Measurements from ENCODE around the gene VAV2.

VAV2 gene

DNA sequence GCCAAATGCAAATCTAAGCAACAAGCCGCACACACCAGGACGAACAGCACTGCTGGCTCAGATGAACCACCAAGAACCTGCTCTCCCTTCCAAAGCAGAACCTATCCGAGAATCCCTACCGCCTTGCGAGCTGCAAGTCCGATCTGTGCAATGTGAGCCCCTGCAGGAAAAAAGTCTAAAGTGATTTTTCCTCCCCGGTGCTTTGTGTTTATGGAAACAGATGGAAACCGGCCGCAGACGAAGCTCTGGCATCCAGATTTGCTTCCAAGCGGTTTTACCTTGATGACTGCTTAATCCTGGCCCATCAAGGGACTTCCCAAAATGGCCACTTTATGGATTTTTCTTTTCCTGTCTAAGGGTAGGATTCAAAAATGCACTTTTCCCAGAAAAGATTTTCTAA, 112.5 kb downstream of the VAV2 start:
- in situ Hi-C loops (cut with HindIII; ENCODE audit: low sequenced_read_pairs), result no loop called here
- TF ChIP-seq, protein P1, sequence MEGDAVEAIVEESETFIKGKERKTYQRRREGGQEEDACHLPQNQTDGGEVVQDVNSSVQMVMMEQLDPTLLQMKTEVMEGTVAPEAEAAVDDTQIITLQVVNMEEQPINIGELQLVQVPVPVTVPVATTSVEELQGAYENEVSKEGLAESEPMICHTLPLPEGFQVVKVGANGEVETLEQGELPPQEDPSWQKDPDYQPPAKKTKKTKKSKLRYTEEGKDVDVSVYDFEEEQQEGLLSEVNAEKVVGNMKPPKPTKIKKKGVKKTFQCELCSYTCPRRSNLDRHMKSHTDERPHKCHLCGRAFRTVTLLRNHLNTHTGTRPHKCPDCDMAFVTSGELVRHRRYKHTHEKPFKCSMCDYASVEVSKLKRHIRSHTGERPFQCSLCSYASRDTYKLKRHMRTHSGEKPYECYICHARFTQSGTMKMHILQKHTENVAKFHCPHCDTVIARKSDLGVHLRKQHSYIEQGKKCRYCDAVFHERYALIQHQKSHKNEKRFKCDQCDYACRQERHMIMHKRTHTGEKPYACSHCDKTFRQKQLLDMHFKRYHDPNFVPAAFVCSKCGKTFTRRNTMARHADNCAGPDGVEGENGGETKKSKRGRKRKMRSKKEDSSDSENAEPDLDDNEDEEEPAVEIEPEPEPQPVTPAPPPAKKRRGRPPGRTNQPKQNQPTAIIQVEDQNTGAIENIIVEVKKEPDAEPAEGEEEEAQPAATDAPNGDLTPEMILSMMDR (IDR thresholded peaks at IDR 0.05; ENCODE audit: low read depth, low read length, missing control alignments), result no peak
- H3K4me3 ChIP-seq (ENCODE audit: low read depth, low read length), result no peak overlapping the region
- no peak for DNase-seq (ENCODE audit: low read depth)

DNA sequence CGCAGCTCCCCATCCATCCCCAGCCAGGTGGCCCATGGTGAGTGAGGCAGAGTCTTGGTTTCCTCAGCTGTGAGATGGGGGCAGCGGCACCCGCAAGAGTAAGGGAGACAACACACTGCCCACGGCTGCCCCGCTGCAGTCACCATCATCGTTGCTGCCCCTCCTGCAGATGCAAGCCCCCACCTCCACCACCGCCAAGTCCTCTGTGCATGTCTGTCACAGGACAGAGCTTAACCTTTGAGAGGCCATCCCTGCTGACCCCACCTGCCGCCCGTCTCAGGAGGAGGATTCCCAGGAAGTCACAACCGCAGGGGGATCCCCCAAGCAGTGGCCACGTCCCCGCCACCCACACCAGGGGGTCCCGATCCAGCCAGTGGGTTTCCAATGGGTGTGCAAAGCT, 113.7 kb downstream of the VAV2 start:
- no peak overlapping the region for H3K4me3 ChIP-seq (ENCODE audit: low read depth, low read length)
- no peak for DNase-seq (ENCODE audit: low read depth)
- TF ChIP-seq, protein P1 (IDR thresholded peaks at IDR 0.05; ENCODE audit: low read depth, low read length, missing control alignments), result no peak
- in situ Hi-C loops (cut with HindIII; ENCODE audit: low sequenced_read_pairs), result no loop called here

DNA sequence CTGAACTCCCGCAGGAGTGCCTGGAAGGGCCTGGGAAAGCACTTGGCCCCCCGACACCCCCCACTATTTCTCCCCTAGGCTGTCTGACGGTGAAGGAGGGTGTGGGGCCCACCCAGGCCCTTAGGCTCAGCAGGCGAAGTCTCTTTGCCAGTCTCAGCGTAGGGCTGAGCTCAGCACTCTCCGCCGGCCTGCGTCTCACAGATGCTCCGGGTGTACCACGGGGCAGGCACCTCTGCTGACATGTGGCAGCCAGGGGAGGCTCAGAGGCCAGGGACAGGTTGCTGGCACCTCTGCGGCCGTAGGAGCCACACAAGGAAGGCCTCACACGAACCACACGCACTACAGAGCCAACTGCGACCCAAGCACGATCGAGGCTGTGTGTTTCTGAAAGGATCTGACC, 114.2 kb downstream of the VAV2 start:
- in situ Hi-C loops (cut with HindIII; ENCODE audit: low sequenced_read_pairs), result no loop called here
- H3K4me3 ChIP-seq (ENCODE audit: low read depth, low read length), result no peak overlapping the region
- TF ChIP-seq, protein P1 (IDR thresholded peaks at IDR 0.05; ENCODE audit: low read depth, low read length, missing control alignments), result no peak
- DNase-seq (ENCODE audit: low read depth), result no peak

DNA sequence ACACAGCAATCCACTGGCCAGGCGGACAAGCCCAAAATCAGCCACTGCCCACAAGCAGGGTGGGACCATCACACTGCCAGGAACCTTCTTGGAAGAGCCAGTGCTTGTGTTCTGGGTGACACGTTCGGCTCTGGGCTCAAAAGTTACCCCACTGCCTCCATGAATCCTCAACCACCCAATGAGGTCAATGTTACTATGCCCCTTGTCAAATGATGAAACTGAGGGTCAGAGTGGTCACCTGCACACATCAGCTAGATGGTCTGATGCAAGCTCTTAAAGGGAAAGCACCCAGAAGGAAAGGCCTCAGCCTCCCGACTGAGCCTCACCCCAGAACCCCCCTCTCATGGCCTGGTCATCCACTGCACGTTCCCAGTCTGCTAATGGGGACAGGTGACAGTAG, 114.8 kb downstream of the VAV2 start:
- in situ Hi-C loops (cut with HindIII; ENCODE audit: low sequenced_read_pairs), result no loop called here

DNA sequence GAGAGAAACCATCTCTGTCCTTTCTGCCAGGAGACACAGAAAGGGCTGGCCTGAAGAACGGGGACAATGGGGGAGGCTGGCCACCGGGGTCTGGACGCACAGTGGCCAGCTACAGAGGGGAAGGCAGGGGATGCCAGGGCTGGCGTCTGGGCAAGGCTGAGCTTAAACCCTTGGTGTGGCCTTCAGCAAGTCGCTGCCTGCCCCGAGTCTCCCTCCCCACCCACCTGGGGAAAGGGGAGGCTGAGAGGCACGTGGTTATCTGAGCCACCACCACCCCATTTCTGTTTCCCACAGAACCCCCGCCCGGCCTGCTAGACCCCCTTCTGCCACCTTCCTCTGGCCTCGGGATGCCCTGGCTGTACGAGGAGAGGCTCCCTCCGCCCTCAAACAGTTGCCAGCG, 115.3 kb downstream of the VAV2 start:
- no peak for DNase-seq (ENCODE audit: low read depth)
- H3K4me3 ChIP-seq (ENCODE audit: low read depth, low read length), result no peak overlapping the region
- TF ChIP-seq, protein P1 (IDR thresholded peaks at IDR 0.05; ENCODE audit: low read depth, low read length, missing control alignments), result no peak
- in situ Hi-C loops (cut with HindIII; ENCODE audit: low sequenced_read_pairs), result no loop called here

More for the DNA sequence above, 114.8 kb downstream of the VAV2 start:
- no peak overlapping the region for H3K4me3 ChIP-seq (ENCODE audit: low read depth, low read length)
- TF ChIP-seq, protein P1 (IDR thresholded peaks at IDR 0.05; ENCODE audit: low read depth, low read length, missing control alignments), result no peak
- DNase-seq (ENCODE audit: low read depth), result no peak

DNA sequence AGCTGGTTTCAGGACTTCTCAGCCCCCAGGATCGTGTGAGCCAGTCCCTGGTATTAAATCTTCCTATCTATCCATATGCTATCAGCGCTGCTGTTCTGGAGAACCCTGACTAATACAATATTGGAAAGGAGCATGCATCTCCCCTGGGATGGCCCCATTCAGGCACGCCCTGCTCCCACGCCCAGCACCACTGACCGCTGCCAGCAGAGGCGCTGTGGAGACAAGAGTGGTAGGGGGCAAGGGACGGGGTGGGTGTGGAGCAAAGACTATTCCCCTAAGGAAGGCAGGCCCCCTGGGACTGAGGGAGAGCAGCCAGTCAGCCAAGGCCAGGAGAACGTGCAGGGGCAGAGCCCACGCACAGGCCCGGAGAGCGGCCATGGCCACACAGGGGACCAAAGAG, 116.0 kb downstream of the VAV2 start:
- no peak overlapping the region for H3K4me3 ChIP-seq (ENCODE audit: low read depth, low read length)
- in situ Hi-C loops (cut with HindIII; ENCODE audit: low sequenced_read_pairs), result no loop called here
- TF ChIP-seq, protein P1 (IDR thresholded peaks at IDR 0.05; ENCODE audit: low read depth, low read length, missing control alignments), result peak; percentile 38
- DNase-seq (ENCODE audit: low read depth), result no peak

DNA sequence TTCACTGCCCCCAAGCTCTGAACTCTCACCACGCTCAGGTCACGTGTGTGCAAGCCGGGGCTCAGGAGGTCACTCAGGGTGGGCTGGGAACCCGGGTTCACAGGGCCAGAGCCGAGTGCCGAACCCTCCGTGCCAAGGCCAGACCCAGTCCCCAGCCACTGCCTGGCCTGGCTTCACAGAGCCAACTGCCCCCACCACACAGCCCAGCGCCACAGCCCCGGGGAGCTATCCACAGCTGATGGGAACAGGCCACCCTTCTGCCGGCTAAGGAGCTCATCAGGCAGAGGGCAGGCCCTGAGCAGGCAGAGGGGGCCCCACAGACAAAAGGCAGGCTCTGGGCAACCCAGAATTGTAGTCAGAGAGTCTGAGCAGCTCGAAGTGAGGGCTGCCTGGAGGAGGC, 117.0 kb downstream of the VAV2 start:
- no peak overlapping the region for H3K4me3 ChIP-seq (ENCODE audit: low read depth, low read length)
- TF ChIP-seq, protein P1 (IDR thresholded peaks at IDR 0.05; ENCODE audit: low read depth, low read length, missing control alignments), result no peak
- in situ Hi-C loops (cut with HindIII; ENCODE audit: low sequenced_read_pairs), result no loop called here
- no peak for DNase-seq (ENCODE audit: low read depth)

Measured in astrocyte of the cerebellum (primary cell).